Astrocyte (in vitro differentiated cells and primary cell): ENCODE results near the gene NTM.

Source experiments
- EZH2 ChIP-seq: IDR thresholded peaks from 2 replicates; pipeline ENCODE4 v1.6.1; 2012; ENCODE audit warnings: mild to moderate bottlenecking, low read length, inconsistent platforms; ENCODE audit not compliant: insufficient read depth
- TF ChIP-seq, protein P1 (sequence below): IDR thresholded peaks from 2 replicates; pipeline ENCODE4 v1.5.1; 2011; ENCODE audit warnings: low read depth, mild to moderate bottlenecking, inconsistent platforms, low read length, moderate library complexity; ENCODE audit not compliant: insufficient read depth

DNA sequence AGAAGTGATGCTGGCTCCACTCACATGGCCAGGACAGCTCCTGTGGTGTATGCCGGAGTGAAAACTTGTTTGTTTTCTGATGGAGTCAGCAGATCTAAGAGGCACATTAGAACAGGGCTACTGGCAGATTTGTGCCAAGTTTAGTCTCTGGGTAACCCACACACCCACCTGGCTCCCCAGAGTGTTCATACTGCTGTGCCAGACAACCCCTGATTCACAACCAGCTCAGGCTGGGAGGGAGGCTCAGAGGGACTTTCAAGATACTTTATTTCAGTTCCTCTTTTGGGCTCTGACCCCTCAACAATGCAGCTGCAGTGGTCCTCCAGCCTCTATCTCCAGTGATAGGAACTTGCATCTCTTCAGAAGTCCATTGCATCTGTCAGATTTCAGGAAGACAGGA is 8.5 kb downstream of the NTM start:
- TF ChIP-seq, protein P1, sequence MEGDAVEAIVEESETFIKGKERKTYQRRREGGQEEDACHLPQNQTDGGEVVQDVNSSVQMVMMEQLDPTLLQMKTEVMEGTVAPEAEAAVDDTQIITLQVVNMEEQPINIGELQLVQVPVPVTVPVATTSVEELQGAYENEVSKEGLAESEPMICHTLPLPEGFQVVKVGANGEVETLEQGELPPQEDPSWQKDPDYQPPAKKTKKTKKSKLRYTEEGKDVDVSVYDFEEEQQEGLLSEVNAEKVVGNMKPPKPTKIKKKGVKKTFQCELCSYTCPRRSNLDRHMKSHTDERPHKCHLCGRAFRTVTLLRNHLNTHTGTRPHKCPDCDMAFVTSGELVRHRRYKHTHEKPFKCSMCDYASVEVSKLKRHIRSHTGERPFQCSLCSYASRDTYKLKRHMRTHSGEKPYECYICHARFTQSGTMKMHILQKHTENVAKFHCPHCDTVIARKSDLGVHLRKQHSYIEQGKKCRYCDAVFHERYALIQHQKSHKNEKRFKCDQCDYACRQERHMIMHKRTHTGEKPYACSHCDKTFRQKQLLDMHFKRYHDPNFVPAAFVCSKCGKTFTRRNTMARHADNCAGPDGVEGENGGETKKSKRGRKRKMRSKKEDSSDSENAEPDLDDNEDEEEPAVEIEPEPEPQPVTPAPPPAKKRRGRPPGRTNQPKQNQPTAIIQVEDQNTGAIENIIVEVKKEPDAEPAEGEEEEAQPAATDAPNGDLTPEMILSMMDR: no peak
- TF ChIP-seq EZH2: no peak
